ENCODE results near the gene TSC22D4.
"Not testable (repeated sequence)": the region's sequence is repeated elsewhere in the genome, so short reads cannot be mapped to it uniquely, and the experiment has no call there.

Gene TSC22D4

GRCh38 chr7:100444311-100445278 lies 34.4 kb downstream of the TSC22D4 start:
- no peak for DNase-seq (ENCODE audit: low read depth, low spot score)

GRCh38 chr7:100443096-100443840 lies 35.7 kb downstream of the TSC22D4 start:
- DNase-seq (ENCODE audit: low read depth, low spot score) = no peak

GRCh38 chr7:100441641-100442535 lies 37.1 kb downstream of the TSC22D4 start:
- no peak for DNase-seq (ENCODE audit: low read depth, low spot score)

GRCh38 chr7:100439244-100439643 lies 39.8 kb downstream of the TSC22D4 start:
- DNase-seq (ENCODE audit: low read depth, low spot score) = not testable (repeated sequence)

GRCh38 chr7:100438731-100439130 lies 40.3 kb downstream of the TSC22D4 start:
- not testable (repeated sequence) for DNase-seq (ENCODE audit: low read depth, low spot score)

- no peak for DNase-seq (ENCODE audit: low read depth, low spot score)
Measured at GRCh38 chr7:100438172-100438571, 40.8 kb downstream of the TSC22D4 start.

GRCh38 chr7:100437150-100438100 lies 41.6 kb downstream of the TSC22D4 start:
- DNase-seq (ENCODE audit: low read depth, low spot score) = no peak

- no peak for DNase-seq (ENCODE audit: low read depth, low spot score)
Measured at GRCh38 chr7:100435401-100436304, 43.4 kb downstream of the TSC22D4 start.

- DNase-seq (ENCODE audit: low read depth, low spot score) = no peak
Measured at GRCh38 chr7:100434297-100435144, 44.5 kb downstream of the TSC22D4 start.

- DNase-seq (ENCODE audit: low read depth, low spot score) = no peak
Measured at GRCh38 chr7:100433592-100434296, 45.3 kb downstream of the TSC22D4 start.

- no peak for DNase-seq (ENCODE audit: low read depth, low spot score)
Measured at GRCh38 chr7:100433276-100433591, 45.8 kb downstream of the TSC22D4 start.

GRCh38 chr7:100432621-100433275 lies 46.3 kb downstream of the TSC22D4 start:
- no peak for DNase-seq (ENCODE audit: low read depth, low spot score)

- DNase-seq (ENCODE audit: low read depth, low spot score) = no peak
Measured at GRCh38 chr7:100432053-100432452, 47.0 kb downstream of the TSC22D4 start.

GRCh38 chr7:100431286-100431735 lies 47.7 kb downstream of the TSC22D4 start:
- no peak for DNase-seq (ENCODE audit: low read depth, low spot score)

GRCh38 chr7:100430493-100431285 lies 48.3 kb downstream of the TSC22D4 start:
- DNase-seq (ENCODE audit: low read depth, low spot score) = no peak
